UCSD-AML1 (cell line): ENCODE measurements around the gene HSD17B11.
"Not testable (repeated sequence)": the region's sequence is repeated elsewhere in the genome, so short reads cannot be mapped to it uniquely, and the experiment has no call there.

Experiments
- DNase-seq: peaks from one replicate; lab custom pipeline; 2025; ENCODE audit not compliant: unreplicated experiment; lab: John Stamatoyannopoulos, UW

The HSD17B11 gene

GRCh38 chr4:87310691-87311335 is 80.2 kb downstream of the HSD17B11 start:
- no peak for DNase-seq

- no peak for DNase-seq
These were observed 81.4 kb downstream of the HSD17B11 start for GRCh38 chr4:87309625-87310024.

- DNase-seq, result no peak
These were observed 84.9 kb downstream of the HSD17B11 start for GRCh38 chr4:87306056-87306455.

GRCh38 chr4:87305562-87305961 is 85.4 kb downstream of the HSD17B11 start:
- no peak for DNase-seq

- no peak for DNase-seq
These were observed 86.1 kb downstream of the HSD17B11 start for GRCh38 chr4:87304745-87305432.

GRCh38 chr4:87299898-87300297 is 91.1 kb downstream of the HSD17B11 start:
- DNase-seq, result no peak

- no peak for DNase-seq
These were observed 92.6 kb downstream of the HSD17B11 start for GRCh38 chr4:87298362-87298761.

- not testable (repeated sequence) for DNase-seq
These were observed 96.1 kb downstream of the HSD17B11 start for GRCh38 chr4:87294911-87295310.

GRCh38 chr4:87293889-87294288 is 97.1 kb downstream of the HSD17B11 start:
- not testable (repeated sequence) for DNase-seq

GRCh38 chr4:87286970-87287369 is 104.0 kb downstream of the HSD17B11 start:
- no peak for DNase-seq
